Liver (tissue), 9 donors: ENCODE measurements around the gene ADGRV1. TPM values are rescaled to one million over a fixed set of nuclear protein-coding genes. Genes with fewer than 3 reads are reported as not detected.

Source experiments
- DNase-seq: peaks from one replicate; pipeline ENCODE4 v3.0.0-alpha.2; 2017; ENCODE audit warnings: low spot score
- H3K27ac ChIP-seq, 2 donors: one replicate each; pipeline ENCODE4 v1.7.0; 2013; ENCODE audit warnings: inconsistent platforms in 2 of 2, low read length in 2 of 2, control low read depth in 1 of 2, low read depth in 1 of 2, mild to moderate bottlenecking in 1 of 2
- H3K27me3 ChIP-seq, 4 donors: one replicate each; pipeline versions ENCODE4 v1.6.1 to v1.7.0; 2013; ENCODE audit warnings: low read length in 3 of 4, inconsistent platforms in 1 of 4, mild to moderate bottlenecking in 1 of 4, moderate library complexity in 1 of 4; ENCODE audit not compliant: control insufficient read depth in 4 of 4, insufficient read depth in 4 of 4
- H3K36me3 ChIP-seq, 4 donors: one replicate each; pipeline versions ENCODE4 v1.6.1 to v1.7.0; 2013; ENCODE audit warnings: low read length in 3 of 4, mild to moderate bottlenecking in 3 of 4, low read depth in 1 of 4, moderate library complexity in 1 of 4; ENCODE audit not compliant: control insufficient read depth in 4 of 4, insufficient read depth in 3 of 4
- H3K4me1 ChIP-seq, 4 donors: one replicate each; pipeline versions ENCODE4 v1.6.1 to v1.7.0; 2013; ENCODE audit warnings: low read length in 3 of 4, mild to moderate bottlenecking in 3 of 4, moderate library complexity in 1 of 4; ENCODE audit not compliant: control insufficient read depth in 4 of 4, insufficient read depth in 4 of 4
- H3K4me3 ChIP-seq, 3 donors: one replicate each; pipeline versions ENCODE4 v1.6.1 to v1.7.0; 2013; ENCODE audit warnings: low read length in 3 of 3, control low read depth in 1 of 3, low read depth in 1 of 3, mild to moderate bottlenecking in 1 of 3
- H3K9ac ChIP-seq, 2 donors: one replicate each; pipeline ENCODE4 v1.7.0; 2013; ENCODE audit warnings: low read length in 2 of 2, mild to moderate bottlenecking in 2 of 2, moderate library complexity in 2 of 2, control low read depth in 1 of 2, low read depth in 1 of 2
- H3K9me3 ChIP-seq, 4 donors: one replicate each; pipeline versions ENCODE4 v1.6.1 to v1.7.0; 2013; ENCODE audit warnings: low read length in 3 of 4; ENCODE audit not compliant: control insufficient read depth in 4 of 4
- CTCF ChIP-seq: fragments of 150-350 bp; IDR thresholded peaks from 2 replicates; pipeline ENCODE4 v1.5.1; 2017; ENCODE audit warnings: improper control_type of control experiment, low read depth, low read length; ENCODE audit not compliant: missing input control
- EGR1 ChIP-seq, 2 donors: IDR thresholded peaks; 2 replicates each; pipeline ENCODE4 v1.6.1; 2016 to 2018; ENCODE audit warnings: antibody characterized with exemption in 2 of 2, low read depth in 2 of 2
- FOXA1 ChIP-seq: IDR thresholded peaks from 2 replicates; pipeline ENCODE4 v1.6.1; 2016; ENCODE audit warnings: antibody characterized with exemption
- FOXA2 ChIP-seq: IDR thresholded peaks from 2 replicates; pipeline ENCODE4 v1.6.1; 2016; ENCODE audit warnings: antibody characterized with exemption
- GABPA ChIP-seq, 2 donors: IDR thresholded peaks in 1 of 2; conservative IDR thresholded peaks in 1 of 2; 2 replicates each; pipeline ENCODE4 v1.6.1; 2016; ENCODE audit warnings: antibody characterized with exemption in 2 of 2, mild to moderate bottlenecking in 1 of 2, moderate library complexity in 1 of 2
- HNF4A ChIP-seq, 2 donors: conservative IDR thresholded peaks; 2 replicates each; pipeline ENCODE4 v1.6.1; 2016; ENCODE audit warnings: antibody characterized with exemption in 2 of 2, mild to moderate bottlenecking in 2 of 2
- HNF4G ChIP-seq: IDR thresholded peaks from 2 replicates; pipeline ENCODE4 v1.6.1; 2016; ENCODE audit warnings: antibody characterized with exemption
- JUND ChIP-seq, 2 donors: IDR thresholded peaks; 2 replicates each; pipeline ENCODE4 v1.6.1; 2016; ENCODE audit warnings: antibody characterized with exemption in 2 of 2
- MAX ChIP-seq: IDR thresholded peaks from 2 replicates; pipeline ENCODE4 v1.6.1; 2016; ENCODE audit warnings: antibody characterized with exemption
- NR2F2 ChIP-seq: IDR thresholded peaks from 2 replicates; pipeline ENCODE4 v1.6.1; 2016; ENCODE audit warnings: antibody characterized with exemption
- RAD21 ChIP-seq, 2 donors: IDR thresholded peaks; 2 replicates each; pipeline ENCODE4 v1.6.1; 2016; ENCODE audit warnings: antibody characterized with exemption in 2 of 2, mild to moderate bottlenecking in 2 of 2
- REST ChIP-seq: IDR thresholded peaks from 2 replicates; pipeline ENCODE4 v1.6.1; 2016; ENCODE audit warnings: antibody characterized with exemption, mild to moderate bottlenecking
- RXRA ChIP-seq, 2 donors: IDR thresholded peaks; 2 replicates each; pipeline ENCODE4 v1.6.1; 2017 to 2018; ENCODE audit warnings: antibody characterized with exemption in 2 of 2, mild to moderate bottlenecking in 1 of 2
- SP1 ChIP-seq: IDR thresholded peaks from 2 replicates; pipeline ENCODE4 v1.6.1; 2018; ENCODE audit warnings: antibody characterized with exemption, mild to moderate bottlenecking
- TAF1 ChIP-seq: conservative IDR thresholded peaks from 2 replicates; pipeline ENCODE4 v1.6.1; 2016; ENCODE audit warnings: antibody characterized with exemption, mild to moderate bottlenecking
- YY1 ChIP-seq: IDR thresholded peaks from 2 replicates; pipeline ENCODE4 v1.6.1; 2016; ENCODE audit warnings: antibody characterized with exemption, mild to moderate bottlenecking
- WGBS: extraction: QIAGEN DNeasy Blood & Tissue Kit; methylation state at CpG from one replicate; pipeline ENCODE4 v1.1.7; 2013; 5-methylcytosine and 5-hydroxymethylcytosine counted together
- polyA plus RNA-seq, 2 donors: library from polyadenylated mRNA; stranded (reverse) in 1 of 2; unstranded in 1 of 2; fragments of 200-250 nt in 1 of 2; fragments of >200 nt in 1 of 2; fragmentation: Nextera tagmentation in 1 of 2; extraction: Ambion mirVana in 1 of 2; gene quantifications; one replicate each; pipeline versions ENCODE4 v1.2.1 to v1.2.3, GENCODE V29; 2013 to 2015
- total RNA-seq, 2 donors: library from RNA; depleted of rRNA; stranded (reverse); fragments of >200 nt; gene quantifications; one replicate each; pipeline ENCODE4 v1.2.3, GENCODE V29; 2014
- TF ChIP-seq, protein P1 (sequence below): IDR thresholded peaks from 2 replicates; pipeline ENCODE4 v1.6.1; 2016; ENCODE audit warnings: antibody characterized with exemption
- TF ChIP-seq, protein P2 (sequence below): IDR thresholded peaks from 2 replicates; pipeline ENCODE4 v1.6.1; 2016; ENCODE audit warnings: antibody characterized with exemption
- donor health status: healthy.
- donor health status: healthy.
- donor health status: healthy.
- donor health status: healthy.
- donor health status: healthy.

Gene ADGRV1
- total and polyA plus RNA-seq, 4 donors = 5.1 to 15.5 (median 9.6) TPM

- TF ChIP-seq REST = no peak
- no peak for TF ChIP-seq RXRA (IDR thresholded peaks at IDR 0.05)
- TF ChIP-seq, protein P1, sequence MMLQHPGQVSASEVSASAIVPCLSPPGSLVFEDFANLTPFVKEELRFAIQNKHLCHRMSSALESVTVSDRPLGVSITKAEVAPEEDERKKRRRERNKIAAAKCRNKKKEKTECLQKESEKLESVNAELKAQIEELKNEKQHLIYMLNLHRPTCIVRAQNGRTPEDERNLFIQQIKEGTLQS = no peak
- TF ChIP-seq EGR1 (IDR thresholded peaks at IDR 0.05; ENCODE audit: low read depth in 2 of 2) = no peak
- no peak for TF ChIP-seq YY1
- no peak for TF ChIP-seq HNF4G
- TF ChIP-seq FOXA2 = no peak
- no peak for TF ChIP-seq GABPA (IDR thresholded peaks at IDR 0.05 in 1 of 2, conservative IDR thresholded peaks at IDR 0.05 in 1 of 2)
- TF ChIP-seq NR2F2 = no peak
- Histone ChIP-seq H3K27ac (no peak overlapping the region), H3K4me1 (peaks cover 0 to 5% (median 2%) of the 10 kb centered on the region in 4 donors), H3K4me3 (no peak overlapping the region), H3K27me3 (no peaks in the 10 kb centered on the region), H3K9me3 (no peaks in the 10 kb centered on the region), H3K36me3 (no peaks in the 10 kb centered on the region), H3K9ac (no peak overlapping the region)
- DNase-seq = no peak
Measured at GRCh38 chr5:91049112-91049511, 490.5 kb downstream of the ADGRV1 start.

DNA sequence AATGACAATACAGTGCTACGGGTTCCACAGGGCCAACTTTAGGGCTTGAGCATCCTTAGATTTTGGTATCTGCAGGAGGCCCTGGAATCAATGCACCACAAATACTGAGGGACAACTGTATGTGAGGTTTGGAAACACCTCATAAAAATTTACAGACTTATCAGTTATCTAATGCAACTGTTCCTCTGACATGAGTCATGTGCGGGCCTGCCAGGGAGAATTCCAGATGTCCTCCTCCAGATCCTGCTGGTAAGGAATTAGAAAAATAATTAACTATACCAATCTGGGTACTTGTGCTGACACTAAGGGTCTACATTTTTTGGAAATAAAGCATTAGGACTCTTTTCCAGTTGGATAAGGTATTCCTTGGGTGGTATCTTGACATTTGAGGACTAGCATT, 491.2 kb downstream of the ADGRV1 start:
- H3K27ac ChIP-seq = no peak overlapping the region
- no peak overlapping the region for H3K9ac ChIP-seq
- H3K4me3 ChIP-seq = no peak overlapping the region
- no peaks in the 10 kb centered on the region for H3K36me3 ChIP-seq
- no peak for TF ChIP-seq HNF4A (conservative IDR thresholded peaks at IDR 0.05)
- no peak for TF ChIP-seq FOXA1
- TF ChIP-seq MAX = no peak
- TF ChIP-seq TAF1 = no peak
- TF ChIP-seq, protein P2, sequence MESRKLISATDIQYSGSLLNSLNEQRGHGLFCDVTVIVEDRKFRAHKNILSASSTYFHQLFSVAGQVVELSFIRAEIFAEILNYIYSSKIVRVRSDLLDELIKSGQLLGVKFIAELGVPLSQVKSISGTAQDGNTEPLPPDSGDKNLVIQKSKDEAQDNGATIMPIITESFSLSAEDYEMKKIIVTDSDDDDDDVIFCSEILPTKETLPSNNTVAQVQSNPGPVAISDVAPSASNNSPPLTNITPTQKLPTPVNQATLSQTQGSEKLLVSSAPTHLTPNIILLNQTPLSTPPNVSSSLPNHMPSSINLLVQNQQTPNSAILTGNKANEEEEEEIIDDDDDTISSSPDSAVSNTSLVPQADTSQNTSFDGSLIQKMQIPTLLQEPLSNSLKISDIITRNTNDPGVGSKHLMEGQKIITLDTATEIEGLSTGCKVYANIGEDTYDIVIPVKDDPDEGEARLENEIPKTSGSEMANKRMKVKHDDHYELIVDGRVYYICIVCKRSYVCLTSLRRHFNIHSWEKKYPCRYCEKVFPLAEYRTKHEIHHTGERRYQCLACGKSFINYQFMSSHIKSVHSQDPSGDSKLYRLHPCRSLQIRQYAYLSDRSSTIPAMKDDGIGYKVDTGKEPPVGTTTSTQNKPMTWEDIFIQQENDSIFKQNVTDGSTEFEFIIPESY = no peak
- TF ChIP-seq JUND (IDR thresholded peaks at IDR 0.05) = no peak
- TF ChIP-seq SP1 = no peak
- TF ChIP-seq FOXA2 = no peak
- TF ChIP-seq RXRA (IDR thresholded peaks at IDR 0.05) = no peak
- no peak for TF ChIP-seq CTCF
- TF ChIP-seq EGR1 (IDR thresholded peaks at IDR 0.05; ENCODE audit: low read depth in 2 of 2) = no peak
- TF ChIP-seq REST = no peak
- TF ChIP-seq RAD21 (IDR thresholded peaks at IDR 0.05) = no peak
- TF ChIP-seq, protein P1 = no peak
- TF ChIP-seq YY1 = no peak
- no peak for TF ChIP-seq HNF4G
- no peak for TF ChIP-seq NR2F2
- H3K27me3 ChIP-seq = no peaks in the 10 kb centered on the region
- H3K4me1 ChIP-seq = peaks cover 0 to 5% (median 2%) of the 10 kb centered on the region in 4 donors
- H3K9me3 ChIP-seq = no peaks in the 10 kb centered on the region
- DNase-seq = no peak
- WGBS = 96% methylated on average over 2 of the region's 2 CpGs
